Measurements from ENCODE around the gene CSH2.
A peak's percentile ranks its signal among the peaks of the same experiment; 100 is the strongest.
"Not testable (repeated sequence)": the region's sequence is repeated elsewhere in the genome, so short reads cannot be mapped to it uniquely, and the experiment has no call there.

Gene CSH2

DNA sequence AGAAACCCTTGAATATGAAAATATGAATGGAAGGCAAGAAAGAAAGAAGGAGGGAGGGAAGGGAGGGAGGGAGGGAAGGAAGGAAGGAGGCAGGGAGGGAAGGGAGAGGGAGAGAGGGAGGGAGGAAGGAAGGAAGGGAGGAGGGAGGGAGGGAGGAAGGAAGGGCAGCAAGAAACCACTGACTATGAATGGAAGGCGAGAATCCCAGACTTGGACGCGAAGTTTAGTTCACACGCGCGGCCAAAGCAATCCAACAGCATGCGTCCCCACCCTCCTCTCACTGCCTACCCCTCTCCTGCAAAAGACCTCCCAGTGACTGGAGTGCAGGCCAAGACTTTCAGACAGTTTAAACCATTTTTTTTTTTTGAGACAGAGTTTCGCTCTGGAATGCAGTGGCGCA is 23.1 kb downstream of the CSH2 start:
- no peak for DNase-seq

DNA sequence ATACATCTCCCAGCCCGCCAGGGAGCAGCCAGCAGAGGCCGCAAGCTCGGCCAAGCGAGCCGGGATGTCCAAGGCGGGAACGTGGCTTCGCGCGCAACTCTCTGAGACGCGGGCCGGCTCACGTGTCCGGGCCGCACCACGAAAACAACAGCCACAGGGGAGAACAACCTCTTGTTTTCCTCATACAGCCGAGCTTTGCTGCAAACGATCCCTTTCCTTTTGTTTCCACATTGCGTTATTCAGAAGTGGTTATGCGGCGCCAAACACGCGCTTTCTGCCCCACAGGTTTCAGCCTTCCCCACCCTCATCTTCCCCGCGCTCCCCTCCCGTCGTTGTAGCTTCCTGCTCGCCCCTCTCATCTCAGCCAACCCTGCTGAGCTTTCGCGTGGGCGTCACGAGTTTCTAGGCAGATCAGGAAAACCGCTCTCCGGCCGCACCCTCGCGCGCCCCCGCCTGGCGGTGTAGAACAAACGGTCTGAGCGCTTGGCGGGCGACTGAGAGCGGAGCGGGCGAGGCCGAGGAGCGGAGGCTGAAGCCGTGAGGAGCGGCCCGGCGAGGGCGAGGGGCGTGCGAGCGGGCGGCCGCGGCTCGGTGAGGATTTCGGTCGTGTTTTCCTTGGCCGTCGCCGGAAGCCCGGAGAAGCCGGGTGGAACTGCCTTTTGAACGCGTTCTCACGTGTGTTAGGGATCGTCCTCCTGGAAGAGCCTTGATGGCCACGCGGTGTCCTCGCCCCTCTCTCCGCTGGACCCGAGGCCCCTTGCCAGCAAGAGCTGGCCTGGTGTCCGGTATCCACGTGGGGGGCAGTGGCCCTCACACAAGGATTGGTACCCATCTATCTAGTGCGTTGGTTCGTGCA is 24.4 kb downstream of the CSH2 start:
- peak; percentile 99 for DNase-seq

DNA sequence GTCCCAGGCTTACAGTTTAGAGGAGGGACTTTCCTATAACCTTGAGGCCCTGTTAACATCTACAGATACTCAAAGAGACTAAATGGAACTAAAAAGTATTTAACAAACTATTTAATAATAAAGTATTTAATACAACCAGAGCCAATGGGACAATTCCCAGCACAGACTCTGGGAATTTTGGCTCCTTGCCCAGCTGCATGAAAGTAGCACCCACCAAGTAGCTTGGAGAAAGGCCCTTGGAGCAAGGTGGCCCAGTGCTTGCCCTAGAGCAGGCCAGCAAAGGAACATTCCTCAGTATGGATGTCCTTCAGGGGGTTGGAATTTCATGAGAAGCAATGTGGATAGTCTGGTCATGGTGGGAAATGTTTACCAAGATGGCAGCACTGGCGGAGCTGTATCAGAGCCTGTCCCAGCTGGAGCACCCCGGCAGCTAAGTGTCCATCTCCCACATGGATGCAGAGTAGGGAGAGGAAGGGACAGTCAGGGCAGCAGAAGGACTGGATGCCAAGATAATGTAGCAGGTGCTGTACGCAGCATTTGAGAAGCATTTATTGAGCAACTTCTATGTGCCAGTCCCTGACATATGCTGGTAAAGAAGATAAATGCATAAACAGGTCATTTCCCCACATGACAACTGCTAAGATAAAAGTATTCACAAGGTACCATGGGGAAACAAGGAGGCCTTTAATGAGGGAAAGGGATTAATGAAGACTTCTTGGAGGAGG is 25.8 kb downstream of the CSH2 start:
- DNase-seq: no peak

DNA sequence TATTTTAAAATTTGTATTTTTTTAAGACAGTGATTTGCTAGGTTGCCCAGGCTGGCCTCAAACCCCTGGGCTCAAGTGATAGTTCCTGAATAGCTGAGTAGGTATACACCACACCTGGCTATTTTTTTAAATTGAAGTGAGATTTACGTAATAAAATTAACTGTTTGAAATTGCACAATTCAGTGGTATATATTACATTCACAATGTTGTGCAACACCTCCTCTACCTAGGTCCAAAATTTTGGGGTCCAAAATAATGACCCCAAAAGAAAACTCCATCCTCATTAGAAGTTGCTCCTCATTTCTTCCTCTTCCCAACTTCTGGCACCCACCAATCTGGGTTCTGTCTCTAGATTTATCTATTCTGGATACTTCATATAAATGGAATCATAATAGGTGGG is 28.0 kb downstream of the CSH2 start:
- no peak for DNase-seq

DNA sequence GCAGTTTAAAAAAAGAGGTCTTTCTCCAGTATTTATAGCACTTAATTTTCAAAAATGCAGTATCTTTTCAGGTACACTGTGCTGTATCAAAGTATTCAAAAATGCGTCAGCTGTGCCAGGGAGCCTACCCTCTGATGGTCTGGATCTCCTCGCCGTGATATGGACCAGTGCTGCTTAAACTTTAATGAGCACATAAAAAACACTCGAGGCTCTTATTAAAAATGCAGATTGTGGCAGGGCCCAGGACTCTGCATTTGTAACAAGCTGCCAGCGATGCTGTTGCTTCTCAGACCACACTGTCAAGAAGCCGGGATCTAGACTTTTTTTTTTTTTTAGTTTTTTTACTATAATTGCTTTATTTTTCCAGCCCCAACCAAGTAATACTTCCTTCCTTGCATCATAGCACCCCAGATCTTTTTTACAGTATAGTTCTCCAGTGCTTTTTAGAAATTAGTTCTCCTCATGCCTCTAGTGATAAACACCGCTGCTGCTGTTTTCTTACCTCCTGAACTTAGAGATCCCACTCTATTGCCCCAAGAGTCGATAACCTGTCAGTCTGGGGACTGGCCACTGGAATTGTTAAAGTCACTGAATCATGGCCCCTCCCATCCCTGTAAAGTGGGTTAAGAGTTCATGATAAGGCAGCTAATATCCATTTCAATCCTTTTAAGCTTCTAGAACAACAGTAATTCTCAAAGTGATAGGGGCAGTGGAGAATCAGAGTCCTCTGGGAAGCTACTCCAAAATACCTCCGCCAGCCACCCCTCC is 29.4 kb downstream of the CSH2 start:
- no peak for DNase-seq

DNA sequence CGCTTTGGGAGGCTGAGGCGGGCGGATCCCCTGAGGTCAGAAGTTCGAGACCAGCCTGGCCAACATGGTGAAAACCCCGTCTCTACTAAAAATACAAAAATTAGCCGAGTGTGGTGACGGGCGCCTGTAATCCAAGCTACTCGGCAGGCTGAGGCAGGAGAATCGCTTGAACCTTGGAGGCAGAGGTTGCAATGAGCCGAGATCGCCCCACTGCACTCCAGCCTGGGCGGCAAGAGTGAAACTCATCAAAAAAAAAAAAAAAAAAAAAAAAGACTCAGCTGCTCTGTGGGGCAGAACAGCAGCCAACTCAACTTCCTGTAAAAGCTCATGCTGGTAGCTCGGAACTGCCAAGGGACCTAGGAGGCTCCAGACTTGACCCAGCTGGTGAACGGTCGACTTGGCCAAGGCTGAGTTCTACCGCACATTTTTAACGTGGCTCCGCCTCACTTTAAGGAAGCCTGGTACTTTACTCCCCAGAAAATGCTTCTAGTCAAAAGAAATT is 30.0 kb downstream of the CSH2 start:
- DNase-seq: not testable (repeated sequence)

DNA sequence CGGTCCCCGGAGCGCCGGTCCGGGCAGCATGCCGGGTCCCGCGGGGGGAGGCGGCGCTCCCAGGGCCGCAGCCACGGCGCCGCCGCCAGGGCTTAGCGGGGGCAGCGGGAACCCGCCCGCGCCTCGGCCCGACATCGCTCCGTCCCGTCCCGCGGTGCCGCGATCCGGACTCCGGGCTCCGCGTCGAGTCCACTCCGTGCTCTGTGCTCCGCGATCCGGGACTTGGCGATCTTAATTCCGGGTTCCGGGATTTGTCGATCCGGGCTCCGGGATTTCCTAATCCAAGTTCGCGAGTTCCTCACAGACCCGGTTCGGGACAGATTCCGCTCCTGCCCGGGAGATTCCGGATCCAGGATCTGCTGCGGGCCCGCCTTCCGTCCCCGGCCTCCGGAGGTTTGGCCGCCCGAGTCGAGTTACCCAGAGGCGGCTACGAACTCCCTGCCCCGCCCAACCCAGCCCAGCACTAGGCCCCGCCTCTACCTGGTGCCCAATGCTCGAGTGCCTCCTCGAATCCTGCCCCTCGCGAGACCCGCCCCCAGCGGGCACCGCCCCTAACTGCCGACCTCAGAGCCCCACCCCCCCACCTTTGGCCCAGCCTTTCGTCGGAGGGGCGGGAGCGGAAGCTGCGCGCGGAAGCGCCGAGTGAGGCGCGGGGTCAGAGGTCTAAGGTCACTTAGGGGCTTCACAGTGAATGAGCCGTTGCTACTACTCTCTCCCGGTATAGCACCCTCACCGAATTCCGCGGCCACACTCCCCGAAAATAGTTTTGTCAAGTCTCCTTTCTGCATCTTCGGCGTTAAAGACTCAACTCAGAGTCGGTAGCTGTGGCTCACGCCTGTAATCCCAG is 30.7 kb downstream of the CSH2 start, which contains the start of gene SMARCD2:
TSS of gene SMARCD2 (minus strand) at position 146 of the 847 bp plus-strand sequence. CDS start at position 135, 11 bp downstream.
- peak; percentile 99 for DNase-seq

DNA sequence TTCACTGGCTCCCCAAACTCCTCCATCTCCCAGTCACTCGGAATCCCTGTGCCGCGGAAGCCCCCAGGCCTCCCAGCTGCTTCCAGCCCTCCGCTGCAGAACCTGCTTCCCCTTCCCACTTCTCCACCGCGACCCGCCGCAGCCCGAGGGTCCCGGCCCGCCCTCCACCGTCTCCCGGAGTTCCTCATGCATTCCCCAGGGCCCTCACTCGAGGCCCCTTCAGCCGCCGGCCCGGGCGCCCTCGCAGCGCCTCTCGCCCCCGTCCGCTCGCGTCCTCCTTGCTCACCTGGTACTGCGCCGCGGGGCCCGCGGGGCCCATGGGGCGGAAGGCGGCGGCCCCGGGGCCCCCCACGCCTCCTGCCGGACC is 31.3 kb downstream of the CSH2 start:
- no peak for DNase-seq

DNA sequence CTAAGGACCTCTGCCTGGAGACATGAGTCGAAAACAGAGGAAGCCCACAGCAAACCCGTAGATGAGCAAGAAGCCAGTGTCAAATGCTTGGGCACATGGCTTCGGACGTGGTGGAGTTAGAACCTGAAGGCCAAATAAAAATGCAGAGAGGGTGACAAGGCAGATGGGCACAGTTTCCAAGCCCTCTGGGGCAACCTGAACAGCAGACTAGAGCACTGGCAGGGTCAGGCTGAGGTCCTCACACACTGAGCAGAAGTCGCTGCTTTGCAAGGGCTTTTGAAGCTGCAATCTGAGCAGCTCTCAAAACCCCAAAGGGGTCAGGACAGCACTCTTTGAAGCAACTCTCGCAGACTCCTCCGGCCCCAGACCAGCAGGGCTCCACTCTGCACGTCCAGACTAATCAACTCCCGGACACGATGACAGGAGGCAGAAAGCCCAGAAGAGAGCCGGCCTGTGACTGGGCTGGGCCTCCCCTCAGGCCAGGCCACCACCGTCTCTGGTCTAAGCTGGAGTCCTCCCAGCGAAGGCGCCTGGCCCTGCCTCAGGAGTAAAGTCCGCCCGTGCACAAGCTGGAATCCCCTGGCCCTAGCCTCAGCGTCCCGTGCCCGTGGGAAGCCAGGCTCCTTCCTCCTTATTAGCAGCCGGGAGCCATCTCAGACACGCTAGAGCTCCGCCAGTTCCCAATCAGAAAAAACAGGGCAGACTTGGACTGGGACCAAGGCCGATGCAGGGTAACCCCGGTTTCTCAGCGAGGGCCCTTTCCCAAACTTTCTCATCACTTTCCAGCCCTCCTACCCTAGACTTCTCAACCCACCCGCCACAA is 31.9 kb downstream of the CSH2 start:
- DNase-seq: no peak

DNA sequence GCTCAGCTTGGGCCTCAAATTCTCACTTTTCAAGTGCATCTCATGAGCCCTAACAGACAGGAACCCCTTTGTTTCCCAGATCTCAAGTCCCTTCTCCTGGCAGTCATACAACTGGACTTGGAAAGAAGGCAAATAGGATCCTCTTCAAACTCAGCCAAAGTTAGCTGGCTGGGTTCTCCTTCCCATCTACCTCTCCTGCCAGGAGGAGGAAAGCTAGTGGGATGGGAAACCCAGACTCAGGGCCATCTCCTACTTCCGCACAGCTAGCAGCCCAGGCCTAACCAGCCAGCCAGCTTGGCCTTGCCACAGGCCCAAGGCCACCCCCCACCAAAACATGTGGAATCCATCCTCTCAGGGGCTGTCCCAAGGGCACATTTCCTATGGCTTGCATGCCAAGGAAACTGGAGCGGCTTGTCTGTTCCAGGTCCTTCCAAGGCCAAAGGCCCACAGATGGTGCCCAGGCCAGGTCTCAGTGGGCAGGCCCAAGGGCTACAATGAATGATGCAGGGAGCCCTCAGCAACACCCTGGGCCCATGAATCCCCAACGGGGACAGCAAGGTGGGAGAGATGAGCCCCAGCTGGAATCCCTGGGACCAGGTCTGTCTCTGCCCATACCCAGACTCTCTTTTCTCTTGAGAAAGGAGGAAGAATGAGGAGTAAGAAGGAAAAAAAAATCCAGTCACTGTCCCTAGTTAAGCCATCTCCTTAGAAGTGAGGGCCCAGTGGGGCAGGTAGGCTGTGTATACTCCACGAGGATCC is 32.7 kb downstream of the CSH2 start:
- no peak for DNase-seq

DNA sequence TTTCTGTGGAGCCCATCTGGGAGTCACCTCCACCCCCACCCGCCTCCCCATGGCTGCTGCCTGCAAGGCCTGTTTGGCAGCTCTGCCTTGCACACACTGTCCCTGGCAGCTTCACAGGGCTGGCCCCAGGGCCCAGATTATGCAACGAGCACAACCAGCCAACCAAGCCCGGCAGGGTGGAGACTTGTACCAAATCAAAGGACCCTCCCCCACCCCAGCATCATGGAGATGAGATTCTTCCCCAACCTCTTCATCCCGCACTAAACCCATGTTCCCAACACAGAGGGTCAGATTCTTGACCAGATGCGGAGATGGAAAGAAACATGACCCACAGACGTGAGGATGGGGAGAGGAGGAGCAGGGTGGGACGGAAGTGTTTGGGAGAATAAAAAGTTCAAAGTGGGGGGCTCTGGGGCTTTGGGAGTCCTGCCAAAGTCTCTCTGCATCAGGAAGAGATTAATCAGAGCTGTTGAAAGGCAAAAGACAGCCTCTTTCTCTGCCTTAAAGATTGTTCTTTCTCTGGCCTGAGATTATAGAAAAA is 34.8 kb downstream of the CSH2 start:
- no peak for DNase-seq

DNA sequence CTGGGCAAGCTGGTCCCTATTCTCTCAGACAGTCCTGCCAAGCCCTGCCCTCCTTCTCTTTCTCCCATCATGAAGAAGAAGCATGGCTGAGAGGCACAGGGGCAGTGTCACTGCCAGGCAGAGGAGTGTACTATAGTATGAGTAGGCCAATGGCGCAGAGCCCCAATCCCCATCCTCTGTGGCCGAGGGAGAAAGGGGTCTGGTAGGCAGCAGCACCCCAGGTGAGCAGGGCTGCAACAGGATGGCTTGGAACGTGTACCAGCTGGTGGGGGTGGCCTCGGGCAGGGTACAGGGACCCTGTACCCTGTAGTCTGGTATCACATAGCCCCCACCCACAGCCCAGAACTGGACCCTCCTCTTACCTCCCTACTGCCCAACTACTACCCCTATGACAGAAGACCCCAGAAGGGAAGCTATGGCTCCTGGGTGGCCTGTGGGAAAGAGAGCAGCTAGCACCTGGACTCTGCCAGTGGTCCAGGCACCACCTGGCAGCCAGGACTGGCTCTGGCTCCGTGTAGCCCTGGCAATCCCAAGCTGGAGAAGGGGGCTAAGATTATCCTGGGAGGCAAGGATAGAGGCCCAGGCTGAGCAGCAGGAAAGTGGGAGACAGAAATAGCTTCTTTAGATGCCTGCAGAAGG is 35.4 kb downstream of the CSH2 start:
- DNase-seq: no peak

DNA sequence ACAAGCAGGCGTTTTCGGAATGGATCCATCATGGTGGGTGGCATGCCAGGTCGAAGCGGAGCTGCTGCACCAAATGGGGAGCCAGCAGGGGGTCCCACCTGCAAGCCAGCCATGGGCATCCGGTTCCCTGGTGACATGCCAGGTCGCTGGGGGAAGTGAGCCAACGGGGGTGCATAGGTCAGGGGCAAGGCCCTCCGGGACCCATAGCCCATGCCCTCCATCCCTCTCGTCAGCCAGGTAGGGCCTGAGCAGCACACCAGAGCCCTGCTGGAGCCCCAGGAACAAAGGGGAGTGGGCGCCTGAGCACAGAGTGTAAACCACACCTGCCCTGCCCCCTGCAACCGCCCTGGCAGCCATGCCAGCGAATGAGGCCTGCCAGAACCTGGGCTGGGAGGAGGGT is 36.0 kb downstream of the CSH2 start:
- no peak for DNase-seq

DNA sequence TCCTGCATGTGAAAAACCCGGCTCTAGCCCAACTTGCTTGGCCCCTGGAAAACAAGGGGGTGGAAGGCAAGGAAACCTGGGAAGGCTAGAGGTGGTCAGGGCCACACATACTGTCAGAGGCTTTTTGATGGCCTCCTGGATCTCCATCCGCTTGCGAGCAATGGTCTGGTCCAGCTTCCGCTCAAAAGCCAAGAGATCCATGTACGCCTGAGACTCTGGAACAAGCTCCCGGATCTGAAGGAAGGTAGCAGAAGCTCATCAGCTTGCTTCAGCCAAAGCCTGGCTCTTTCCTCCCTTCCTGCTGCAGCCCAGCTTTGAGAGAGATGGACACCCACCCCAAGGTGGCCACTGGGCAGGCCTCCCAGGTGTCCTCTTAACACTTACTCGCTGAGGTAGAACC is 36.7 kb downstream of the CSH2 start:
- no peak for DNase-seq

DNA sequence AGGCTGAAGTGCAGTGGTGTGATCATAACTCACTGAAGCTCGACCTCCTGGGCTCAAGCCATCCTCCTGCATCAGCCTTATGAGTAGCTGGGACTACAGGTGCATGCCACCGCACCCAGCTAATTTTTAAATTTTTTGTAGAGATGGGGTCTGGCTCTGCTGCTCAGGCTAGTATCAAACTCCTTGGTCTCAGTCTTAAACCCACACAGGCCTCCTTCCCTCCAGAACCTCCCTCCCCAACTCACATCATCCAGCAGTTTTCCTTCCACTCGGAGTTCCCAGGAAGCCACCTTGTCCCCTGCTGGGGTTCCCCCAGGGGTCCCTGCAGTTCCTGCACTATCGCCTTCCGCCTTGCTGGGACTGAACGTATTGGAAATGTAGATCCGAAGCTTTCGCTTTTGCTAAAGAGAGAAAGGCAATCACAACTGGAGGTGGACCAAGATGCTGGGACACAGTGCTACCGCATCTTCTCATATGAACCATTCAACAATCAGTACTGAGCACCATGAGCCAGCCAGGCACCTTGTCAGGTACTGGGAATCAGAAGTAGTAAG is 38.2 kb downstream of the CSH2 start:
- DNase-seq: no peak

DNA sequence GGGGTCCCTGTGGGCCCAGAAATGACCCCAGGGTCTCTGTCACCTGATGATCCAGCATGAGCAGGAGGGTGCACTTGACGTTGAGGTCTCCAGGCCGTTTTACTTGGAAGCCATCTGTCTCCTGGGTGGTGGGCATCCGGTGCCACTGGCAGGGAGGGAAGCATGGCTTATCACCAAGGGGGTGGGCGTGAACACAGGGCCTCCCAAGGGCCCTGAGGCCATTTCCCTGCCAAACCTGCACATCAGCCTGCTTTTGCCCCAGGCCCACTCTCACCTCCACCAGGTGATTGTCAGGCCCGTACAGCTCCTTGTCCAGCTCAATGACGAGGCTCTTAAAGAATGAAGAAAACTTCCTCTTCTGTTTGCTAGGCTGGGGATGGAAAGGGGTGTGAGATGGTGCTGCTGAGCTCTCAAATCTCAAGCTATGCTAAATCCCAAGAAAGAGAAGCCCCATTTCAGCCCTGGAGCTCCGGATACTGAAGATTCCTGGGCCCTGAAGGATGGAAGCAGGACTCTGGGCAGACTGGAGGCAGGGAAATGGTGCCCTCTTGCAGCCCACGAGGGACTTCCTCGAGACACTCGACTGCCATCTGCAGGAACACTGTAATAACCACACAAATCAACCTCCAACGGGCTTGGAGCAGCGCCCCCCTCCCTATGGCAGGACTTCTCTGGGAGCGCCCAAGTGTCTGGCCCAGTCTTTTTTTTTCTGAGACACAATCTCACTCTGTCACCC is 38.9 kb downstream of the CSH2 start:
- peak; percentile 78 for DNase-seq

DNA sequence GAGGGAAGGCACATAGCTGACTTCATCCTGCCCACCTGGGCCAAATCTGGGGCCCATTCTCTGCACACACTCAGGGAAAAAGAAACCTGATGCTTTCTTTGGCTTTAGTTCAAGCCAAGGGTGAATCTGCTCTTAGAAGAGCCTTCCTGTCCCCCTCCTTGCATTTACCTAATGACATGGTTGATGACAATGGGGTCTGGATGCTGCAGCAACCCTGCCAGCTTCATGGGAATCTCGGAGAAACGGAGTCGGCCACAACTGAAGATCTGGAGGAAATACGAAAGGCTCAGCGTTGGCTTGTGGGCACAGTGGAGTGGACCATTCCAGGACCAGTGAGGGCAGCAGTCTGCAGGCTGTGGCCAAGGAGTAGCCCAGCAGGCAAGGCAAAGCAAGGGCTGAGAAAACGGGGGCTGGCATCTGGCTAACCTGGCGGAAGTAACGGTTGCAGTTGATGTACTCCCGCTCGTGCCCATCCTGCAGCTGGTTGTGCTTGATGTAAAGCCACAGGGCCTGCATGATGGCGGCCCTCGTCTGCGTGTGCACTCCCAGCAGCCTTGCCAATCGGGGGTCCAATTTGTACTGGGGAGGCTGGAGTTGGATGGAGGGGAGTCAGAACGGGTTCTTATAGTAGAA is 39.6 kb downstream of the CSH2 start:
- DNase-seq: no peak

DNA sequence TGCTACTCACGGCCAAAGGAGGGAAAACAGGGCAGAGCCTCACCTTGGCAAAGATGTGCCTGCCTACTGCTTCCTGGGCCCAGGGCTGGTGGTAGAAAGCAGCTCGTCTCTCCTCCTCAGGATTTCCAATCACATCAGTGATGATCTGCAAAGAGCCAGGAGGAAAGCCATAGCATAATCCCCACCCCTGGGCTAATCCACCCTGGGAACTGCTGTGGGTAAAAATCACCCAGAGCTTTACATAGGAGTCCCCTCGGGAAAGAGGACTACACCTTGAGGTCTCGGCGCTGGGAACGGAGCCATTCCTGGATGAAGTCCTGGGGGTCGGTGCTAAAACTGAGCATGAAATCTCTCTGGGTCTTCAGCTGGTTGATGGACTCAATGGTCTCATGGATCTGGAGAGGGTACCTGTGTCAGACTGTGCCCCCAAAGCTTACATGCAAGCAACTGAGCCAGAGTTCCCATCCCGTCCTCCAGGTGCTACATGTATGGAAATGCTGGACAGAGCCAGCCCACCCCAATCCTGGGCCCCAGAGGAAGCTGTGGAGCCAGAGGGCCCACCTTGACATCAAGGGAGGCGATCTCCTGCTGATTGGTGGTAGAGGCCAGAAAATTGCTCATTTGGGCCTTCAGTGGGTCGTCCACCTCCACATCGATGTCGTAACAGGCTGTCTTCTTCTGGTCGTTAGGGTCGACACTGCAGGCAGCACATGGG is 40.3 kb downstream of the CSH2 start:
- DNase-seq: no peak
